HG02943 (cell line): Measurements from ENCODE around the gene DUSP19.

ENCODE experiments used
- ATAC-seq: cut with Tn5 transposase; IDR thresholded peaks from one replicate; pipeline ENCODE4 v1.9.1; 2021; ENCODE audit warnings: mild to moderate bottlenecking, low read depth, moderate library complexity; ENCODE audit not compliant: unreplicated experiment

Gene DUSP19

DNA sequence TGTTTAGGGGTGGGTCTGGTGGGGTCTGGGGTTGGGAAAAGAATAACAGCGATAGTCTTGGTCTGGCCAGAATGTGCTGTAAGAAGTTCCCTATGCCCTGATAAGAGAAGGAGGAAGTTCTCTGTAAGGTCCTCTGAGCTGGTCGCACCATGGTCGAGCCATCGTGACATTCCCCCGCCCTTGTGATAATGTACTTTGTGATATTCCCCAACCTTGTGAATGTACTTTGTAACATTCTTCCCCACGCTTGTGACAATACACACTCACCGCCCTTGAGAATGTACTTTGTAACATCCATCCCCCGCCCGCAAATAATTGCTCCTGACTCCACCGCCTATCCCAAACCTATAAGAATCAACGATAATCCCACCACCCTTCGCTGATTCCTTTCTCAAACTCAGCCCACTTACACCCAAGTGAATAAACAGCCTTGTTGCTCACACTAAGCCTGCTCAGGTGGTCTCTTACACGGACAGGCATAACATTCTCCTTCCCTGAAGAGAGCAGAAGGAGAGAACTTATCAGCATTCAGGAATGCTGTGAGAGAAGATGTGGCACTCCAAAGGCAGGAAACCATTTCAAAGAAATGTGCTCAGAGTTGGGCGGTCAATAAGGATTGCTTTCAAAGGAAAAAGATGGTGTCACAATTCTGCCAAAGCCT, 17.8 kb upstream of the DUSP19 start:
- ATAC-seq, result no peak

DNA sequence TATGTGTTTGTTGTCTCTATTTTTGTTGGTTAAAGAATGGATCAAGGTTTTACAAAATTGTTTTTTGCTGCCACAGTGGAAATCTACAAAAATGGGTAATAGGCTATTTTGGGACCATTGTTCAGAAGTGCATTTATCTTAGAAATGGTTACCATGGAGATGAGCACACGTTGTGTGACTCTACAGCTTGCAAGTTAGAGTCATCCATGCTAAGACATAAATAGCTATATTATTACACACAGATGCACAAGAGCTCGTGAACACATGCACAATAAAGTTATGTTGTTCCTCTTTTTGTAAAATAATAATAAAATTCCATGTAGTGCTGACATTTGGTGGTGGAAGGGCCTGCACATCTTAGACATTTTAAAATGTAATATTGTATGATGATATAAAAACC, 15.5 kb upstream of the DUSP19 start:
- no peak for ATAC-seq

DNA sequence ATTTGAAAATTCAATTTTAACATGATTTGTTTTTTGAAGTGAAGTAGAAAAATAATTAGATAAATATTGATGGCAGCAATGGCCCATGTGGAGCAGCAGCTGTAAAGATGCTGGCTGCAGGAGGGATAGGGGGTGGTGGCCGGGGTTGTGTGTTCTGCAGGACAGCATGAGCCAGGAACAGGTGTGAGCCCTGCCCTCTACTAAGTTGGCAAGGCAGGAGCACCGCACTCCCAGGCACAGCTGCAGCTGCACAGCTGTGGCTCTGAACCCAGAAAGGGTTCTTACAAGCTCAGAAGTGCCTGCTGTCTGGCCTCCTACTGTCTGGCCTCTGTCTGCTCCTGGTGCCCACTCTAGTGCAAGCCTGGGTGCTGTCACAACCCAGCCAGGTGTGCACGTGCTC, 10.0 kb upstream of the DUSP19 start:
- no peak for ATAC-seq

DNA sequence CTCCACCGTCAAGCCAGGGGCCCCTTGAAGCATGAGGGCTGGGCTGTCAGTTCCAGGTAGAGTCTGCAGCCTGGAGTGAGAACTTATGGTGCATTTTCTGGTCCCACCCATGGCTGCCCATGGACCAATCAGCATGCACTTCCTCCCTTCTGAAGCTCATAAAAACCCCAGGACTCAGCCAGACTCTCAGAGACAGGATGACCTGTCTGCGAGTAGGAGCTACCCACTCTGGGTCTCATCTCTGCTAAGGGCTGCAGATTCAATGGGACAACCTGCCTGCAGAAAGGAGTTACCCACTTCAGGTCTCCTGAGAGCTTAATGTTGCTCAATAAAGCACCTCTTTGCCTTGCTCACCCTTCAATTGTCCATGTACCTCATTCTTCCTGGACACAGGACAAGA, 9.4 kb upstream of the DUSP19 start:
- no peak for ATAC-seq

DNA sequence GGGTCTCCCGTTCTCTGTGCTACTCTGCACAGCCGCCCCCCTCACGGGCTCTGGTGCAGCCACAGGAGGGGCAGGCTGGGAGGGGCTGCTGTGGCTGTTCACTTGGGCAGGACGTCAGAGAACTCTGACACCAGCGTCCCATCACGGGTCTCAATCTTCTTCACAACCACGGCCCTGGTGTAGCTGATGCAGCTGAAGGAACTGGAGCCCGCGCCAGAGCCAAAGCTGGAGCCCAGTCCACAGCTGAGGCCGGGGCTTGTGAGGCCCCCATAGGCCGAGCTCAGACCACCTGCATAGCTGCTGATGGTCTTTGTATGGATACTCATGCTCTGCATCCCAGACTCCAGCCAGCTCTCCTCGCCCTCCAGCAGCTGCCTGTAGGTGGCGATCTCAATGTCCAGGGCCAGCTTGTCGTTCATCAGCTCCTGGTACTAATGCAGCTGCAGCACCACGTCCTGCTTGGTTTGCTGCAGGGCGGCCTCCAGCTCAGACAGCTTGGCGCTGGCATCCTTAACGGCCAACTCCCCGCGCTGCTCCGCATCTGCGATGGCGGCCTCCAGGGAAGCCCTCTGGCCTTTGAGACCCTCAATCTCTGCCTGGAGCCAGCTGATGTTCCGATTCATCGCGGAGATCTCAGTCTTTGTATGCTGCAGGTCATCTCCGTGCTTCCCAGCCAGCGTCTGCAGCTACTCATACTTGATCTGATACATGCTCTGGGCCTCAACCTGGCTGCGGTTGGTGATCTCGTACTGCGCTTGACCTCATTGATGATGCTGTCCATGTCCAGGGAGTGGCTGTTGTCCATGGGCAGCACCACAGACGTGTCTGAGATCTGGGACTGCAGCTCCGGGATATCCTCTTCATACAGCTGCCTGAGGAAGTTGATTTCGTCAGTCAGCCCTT, 7.4 kb upstream of the DUSP19 start:
- ATAC-seq, result no peak

DNA sequence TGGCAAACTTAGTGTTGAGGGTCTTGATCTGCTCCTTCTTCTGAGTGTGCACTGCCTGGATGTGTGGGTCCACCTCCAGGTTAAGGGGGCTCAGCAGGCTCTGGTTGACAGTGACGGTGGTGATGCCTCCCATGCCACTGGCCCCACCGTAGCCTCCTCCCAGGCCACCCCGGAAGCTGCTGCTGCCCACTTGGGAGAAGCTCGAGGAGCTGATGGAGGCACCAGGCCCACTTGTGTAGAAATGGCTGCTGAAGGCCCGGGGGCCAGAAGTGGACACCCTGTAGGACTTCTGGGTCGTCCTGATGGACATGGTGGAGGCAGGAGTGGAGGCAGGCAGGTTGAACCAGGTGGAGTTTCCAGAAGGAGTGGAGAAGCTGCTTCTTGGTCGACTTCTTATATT, 6.4 kb upstream of the DUSP19 start:
- ATAC-seq, result no peak

DNA sequence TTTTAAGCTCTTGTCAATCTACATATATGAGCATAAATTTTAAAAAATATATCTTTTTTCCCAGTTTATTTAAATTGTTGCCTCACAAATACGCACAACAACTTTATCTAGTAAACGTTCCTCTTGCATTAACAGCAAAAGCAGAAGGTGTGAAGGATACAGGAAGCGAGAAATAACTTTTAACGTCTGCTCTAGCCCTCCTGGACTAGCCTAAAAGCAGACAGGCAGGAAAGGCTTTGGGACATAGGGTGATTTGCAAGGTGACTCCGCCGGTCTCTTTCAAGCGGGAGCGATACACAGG, 434 bp upstream of the DUSP19 start:
- ATAC-seq, result no peak

DNA sequence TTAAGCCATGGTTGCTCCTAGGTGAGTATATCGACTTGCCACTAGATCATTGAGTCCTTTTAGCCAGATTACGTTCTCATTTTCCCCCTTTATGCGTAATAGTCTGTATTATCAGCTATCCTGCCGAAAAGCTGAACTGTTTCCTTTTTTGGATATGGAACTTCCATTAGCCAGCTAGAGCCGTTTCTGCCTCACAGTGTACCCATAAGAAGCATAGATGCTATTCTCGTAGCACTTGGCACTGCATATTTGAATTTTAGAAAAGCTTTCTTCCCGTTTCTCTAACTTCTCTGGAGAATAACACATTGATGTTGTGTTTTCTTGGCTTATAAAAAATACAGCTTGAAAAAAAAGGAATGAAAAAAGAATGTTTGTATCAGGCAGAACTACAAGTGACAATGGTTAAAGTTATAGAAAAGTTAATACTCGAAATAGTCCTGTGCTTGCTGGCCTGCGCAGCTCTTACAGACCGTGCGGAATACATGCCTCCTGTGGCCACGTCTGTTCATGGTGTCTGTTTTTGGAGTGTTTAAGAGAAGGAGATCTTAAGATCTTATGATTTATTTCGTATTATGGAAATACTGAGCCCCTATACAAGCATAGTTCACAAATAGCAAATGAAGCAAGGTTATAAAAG, 710 bp downstream of the DUSP19 start:
- ATAC-seq, result peak; percentile 33

DNA sequence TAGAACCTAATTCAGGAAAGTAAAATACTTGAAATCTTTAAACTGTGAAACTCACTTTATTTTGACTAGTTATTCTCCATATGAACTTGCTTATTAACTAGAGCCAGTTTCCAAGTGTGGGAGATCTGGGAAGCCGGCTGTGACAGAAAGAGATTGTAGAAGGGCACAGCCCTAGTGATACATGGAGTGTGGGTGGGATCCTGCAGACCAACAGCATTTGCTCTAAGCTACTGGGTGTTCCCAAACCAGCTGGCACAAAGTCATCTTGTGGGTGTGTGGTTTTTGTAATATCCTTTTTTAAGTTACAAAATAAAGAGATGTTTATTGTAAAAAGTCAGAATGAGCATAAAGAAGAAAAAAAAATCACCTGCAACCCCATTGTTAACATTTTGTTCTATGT, 3.4 kb downstream of the DUSP19 start:
- no peak for ATAC-seq

DNA sequence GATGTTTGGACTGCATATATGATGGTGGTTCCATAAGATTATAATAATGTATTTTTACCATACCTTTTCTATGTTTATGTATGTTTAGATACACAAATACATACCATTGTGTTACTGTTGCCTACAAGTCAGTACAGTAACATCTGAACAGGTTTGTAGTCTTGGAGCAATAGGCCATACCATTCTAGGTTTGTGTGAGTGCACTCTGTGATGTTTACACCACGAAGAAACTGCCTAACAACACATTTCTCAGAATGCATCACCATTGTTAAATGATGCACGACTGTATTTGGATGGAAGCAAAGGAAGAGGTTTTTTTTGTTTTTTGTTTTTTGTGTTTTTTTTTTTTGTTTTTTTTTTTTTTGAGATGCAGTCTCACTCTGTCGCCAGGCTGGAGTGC, 9.5 kb downstream of the DUSP19 start:
- ATAC-seq, result no peak

DNA sequence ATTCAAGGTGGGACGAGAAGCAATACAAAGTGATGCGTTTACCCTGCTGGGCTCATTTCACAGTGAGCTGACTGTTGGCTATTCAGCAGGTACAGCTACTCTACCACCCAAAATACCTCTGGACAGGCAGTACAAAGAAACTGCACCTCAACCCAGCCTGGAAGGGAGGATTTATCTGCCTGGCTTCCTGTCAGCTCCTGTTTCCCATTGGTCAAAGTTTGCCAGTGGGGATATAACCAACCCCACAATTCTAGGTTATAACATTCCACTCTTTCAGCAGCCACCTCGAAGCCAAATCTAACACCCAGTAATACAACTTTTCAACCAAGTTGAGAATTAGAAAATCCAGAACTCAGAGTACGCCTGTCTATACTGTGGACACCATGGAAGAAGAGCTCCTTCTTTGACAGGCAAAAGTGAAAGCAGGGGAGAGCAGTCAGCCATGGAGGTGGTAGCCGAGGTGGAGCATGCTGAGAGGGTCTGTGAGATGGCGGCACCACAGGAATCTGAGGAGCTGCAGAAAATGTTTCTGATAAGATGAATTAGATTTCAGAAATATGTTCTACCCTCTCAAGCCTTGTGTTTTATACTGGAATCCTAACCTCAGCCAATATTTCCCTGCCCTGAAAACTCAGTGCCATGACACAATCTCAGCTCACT, 10.8 kb downstream of the DUSP19 start:
- no peak for ATAC-seq

DNA sequence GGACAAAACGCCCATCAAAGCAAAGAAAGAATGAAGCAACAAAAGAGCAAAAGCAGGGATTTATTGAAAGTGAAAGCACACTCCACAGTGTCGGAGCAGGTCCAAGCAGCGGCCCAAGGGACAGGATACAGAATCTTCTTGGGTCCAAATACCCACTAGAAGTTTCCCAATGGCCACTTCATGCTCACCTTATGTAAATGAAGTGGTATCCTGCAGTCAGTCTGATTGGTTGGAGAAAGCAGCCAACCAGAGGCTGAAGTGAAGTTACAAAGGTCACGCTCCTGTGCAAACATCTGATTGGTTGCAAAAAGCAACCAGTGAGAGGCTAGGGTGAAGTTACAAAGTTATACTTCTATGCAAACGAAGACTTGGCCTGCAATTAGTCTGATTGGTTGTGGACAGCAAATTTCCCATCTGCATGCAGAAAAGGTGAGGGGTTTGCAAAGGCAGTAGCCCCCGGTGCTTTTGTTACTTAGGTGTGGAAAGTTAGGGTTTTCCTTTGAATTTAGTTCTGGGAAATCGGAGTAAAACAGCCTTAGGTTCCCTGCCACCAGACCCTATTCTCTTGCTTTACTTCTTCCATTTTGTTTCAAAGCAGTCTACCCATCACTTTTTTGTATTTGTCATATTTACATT, 12.9 kb downstream of the DUSP19 start:
- no peak for ATAC-seq

DNA sequence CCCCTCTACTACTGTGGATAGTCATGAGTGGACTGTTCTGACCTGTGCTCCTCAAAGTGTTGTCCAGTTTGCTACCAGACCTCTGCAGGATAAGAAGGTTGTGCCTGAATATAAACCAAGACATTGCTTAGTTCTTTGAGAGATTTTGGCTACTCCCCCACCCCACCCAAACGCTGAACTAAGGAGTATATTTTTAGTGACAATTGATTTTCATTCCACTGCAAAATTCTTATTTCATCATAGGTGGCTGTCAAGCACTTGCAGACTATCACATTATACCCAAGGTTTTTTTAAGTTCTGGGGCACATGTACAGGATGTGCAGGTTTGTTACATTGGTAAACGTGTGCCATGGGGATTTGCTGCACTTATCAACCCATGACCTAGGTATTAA, 13.4 kb downstream of the DUSP19 start:
- no peak for ATAC-seq

DNA sequence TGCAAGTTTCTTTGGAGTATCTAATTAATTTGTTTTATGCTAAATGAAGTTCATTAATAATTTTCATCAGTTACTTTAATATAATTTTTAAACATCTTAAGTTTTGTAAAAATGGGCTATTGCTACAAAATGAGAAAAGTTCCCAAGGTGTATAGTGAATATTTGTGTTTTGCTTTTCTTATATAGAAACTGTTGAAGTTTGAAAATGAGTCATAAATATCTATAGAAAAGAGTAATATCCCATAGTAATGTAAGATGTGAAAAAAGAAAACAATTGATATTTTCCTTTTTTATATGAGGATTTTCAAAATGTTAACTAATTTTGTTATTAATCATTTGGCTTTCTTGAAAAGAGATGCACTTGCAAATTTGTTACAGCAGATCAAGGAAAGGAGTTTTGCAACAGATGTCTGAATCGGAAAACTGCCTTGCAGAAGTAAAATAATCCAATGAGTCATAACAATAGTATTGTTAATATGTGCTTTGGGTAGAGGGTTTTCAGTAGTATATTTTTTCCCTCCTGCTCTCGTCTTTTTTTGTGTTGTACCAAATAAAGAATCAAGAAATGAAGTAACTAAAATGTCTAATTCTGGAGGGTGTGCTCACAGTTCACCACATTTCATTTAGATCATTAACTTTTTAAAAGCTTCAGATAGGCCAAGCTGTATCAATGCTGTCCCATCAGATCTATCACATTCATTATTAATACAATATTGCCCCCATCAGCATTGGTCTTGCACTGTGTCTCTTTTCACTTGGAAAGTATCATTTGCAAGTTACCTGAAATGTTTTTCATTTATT, 15.5 kb downstream of the DUSP19 start:
- ATAC-seq, result peak; percentile 90

DNA sequence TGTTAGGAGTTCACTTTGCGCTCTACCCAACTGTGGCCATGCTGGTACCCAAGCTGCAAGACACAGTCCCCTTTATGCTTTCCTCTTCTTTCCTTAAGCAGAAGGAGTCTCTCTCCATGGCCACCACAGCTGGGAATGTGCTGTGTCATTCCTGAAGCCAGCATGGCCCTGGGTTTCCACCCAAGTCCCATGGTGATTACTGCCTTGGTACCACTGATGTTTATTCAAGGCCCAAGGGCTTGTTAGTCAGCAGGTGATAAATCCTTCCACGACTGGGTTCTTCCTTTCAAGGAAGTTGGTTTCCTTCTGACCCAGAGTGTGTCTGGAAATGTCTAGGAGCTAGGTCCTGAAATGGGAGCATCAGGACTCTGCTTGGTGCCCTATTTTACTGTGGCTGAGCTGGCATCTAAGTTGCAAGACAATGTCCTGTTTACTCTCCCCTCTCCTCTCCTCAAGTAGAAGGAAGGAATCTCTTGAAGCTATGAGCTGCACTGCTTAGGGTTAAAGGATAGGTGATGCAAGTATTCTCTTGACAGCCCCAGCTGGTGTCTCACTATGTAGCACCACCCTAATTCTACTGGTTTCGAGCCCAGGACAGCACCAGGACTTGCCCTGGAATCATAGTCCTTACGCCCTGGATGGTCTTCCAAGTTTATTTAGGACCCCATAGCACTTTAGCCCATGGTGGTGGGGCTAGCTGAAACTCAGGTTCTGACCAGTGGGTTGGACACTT, 27.0 kb downstream of the DUSP19 start:
- no peak for ATAC-seq

DNA sequence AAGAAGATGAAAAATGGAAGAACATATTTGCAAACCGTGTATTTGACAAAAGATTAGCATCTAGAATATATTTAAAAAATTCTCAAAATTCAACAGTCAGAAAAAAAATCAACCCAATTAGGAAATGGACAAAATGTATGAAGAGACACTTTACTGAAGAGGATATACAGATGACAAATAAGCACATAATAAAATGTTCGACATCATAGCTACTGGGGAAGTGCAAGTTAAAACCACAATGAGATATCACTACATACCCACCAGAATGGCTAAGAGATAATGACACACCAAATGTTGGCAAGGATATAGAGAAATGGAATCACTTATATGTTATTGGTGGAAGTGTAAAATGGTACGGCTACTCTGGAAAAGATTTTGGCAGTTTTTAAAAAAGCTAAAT, 34.0 kb downstream of the DUSP19 start:
- no peak for ATAC-seq

DNA sequence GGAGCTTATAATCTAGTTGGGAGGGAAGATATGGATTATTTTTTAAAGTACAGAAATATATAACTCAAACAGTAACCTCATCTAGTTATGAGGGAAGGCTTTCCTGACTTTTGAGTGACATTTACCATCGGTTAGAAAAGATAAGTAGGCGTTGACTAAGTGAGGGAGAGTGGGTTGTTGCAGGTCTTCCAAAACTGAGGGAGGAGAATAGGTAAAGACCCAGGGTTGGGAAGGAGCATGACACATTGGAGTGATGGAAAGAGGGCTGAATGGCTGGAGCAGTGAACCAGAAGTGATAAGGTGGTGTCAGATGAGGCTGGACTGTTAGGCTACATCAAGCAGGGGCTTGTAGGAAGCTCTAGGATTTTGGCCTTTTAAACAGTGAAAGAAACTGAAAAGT, 35.1 kb downstream of the DUSP19 start:
- no peak for ATAC-seq

DNA sequence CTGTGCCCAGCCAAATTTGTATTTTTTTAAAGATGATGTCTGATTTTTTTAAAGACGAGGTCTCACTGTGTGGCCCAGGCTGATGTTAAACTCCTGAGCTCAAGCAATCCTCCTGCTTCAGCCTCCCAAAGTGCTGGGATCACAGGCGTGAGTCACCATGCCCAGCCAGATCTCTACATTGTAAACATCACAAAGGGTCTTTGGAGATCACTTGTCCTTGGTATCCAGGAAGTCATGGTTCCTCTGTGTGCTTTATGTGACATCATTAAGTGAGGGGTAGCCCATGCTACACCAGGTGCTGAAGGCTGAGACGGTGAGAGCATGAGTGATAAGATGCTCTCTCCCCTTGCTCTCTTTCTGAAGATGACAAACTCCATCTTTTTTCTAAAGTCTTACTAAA, 38.7 kb downstream of the DUSP19 start:
- no peak for ATAC-seq
